ENCODE data around the gene CNR2.

DNA sequence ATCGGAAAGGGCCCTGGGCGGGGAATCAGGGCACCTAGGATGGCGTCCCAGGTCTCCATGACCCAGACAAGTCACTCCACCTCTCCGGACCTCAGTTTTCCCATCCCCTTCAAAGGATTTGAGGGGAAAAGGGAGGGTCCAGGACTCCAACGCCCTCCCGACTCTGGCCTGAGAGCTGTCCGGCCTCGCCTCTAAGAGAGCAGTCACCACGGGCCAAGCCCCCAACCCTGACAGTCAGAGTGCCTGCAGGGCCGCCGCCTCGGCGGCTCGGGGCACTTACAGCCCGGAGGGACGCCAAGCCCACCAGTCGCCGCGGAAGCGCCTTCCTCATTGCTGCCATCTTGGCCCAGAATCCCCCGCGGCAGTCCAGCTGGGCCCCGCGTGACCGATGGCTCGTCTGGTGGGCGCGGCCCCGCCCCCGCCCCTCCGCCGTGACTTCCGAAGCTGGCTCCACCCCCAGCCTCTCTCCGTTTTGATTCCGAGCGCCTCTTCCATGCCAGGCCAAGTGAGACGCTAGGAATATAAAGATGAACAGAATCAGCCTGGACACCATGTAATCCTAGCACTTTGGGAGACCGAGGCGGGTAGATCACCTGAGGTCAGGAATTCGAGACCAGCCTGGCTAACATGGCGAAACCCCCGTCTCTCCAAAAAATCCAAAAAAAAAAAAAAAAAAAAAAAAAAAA lies 87.9 kb downstream of the CNR2 start, which contains the start of gene HMGCL:
- TF ChIP-seq EZH2 (IDR thresholded peaks at IDR 0.05; ENCODE audit: borderline replicate concordance, low read length): no peak
- TF ChIP-seq, protein P1, sequence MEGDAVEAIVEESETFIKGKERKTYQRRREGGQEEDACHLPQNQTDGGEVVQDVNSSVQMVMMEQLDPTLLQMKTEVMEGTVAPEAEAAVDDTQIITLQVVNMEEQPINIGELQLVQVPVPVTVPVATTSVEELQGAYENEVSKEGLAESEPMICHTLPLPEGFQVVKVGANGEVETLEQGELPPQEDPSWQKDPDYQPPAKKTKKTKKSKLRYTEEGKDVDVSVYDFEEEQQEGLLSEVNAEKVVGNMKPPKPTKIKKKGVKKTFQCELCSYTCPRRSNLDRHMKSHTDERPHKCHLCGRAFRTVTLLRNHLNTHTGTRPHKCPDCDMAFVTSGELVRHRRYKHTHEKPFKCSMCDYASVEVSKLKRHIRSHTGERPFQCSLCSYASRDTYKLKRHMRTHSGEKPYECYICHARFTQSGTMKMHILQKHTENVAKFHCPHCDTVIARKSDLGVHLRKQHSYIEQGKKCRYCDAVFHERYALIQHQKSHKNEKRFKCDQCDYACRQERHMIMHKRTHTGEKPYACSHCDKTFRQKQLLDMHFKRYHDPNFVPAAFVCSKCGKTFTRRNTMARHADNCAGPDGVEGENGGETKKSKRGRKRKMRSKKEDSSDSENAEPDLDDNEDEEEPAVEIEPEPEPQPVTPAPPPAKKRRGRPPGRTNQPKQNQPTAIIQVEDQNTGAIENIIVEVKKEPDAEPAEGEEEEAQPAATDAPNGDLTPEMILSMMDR (IDR thresholded peaks at IDR 0.05; ENCODE audit: low read length): no peak
